ENCODE data around the gene GPATCH2L. TPM values are rescaled to one million over a fixed set of nuclear protein-coding genes. Genes with fewer than 3 reads are reported as not detected.

Gene GPATCH2L
- total and polyA plus RNA-seq, 2 of the 13 experiments (the other 11 are each of a cell fraction or from before 2014, with no cell fraction given), result 14.4 to 29.0 TPM

DNA sequence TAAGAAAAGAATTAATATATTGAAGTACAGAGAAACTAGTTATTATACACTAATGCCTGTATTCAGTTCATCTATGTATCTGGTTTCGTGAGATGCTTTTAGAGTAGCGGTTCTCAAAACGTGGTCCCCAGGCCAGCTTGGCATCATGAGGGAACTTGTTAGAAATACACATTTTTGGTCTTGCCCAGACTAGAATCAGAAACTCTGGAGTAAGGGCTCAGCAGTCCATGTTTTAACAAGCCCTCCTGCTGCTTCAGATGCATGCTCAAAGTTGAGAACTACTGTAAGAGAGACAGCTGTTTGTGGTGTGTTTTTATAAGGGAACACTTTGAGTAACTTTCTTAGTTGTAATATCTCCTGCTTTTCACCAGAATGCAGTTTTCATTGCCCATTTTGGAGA, 18.1 kb downstream of the GPATCH2L start:
- TF ChIP-seq BORCS8-MEF2B (CRISPR knock-in tag; IDR thresholded peaks at IDR 0.05) (no peak), CSRNP1 (CRISPR knock-in tag; IDR thresholded peaks at IDR 0.05) (no peak), ZNF562 (CRISPR knock-in tag; IDR thresholded peaks at IDR 0.05; ENCODE audit: borderline replicate concordance) (no peak), ZNF674 (CRISPR knock-in tag; IDR thresholded peaks at IDR 0.05; ENCODE audit: low read depth) (no peak), SALL1 (CRISPR knock-in tag; IDR thresholded peaks at IDR 0.05) (no peak), SNAPC5 (CRISPR knock-in tag; IDR thresholded peaks at IDR 0.05; ENCODE audit: borderline replicate concordance) (no peak), ZNF160 (CRISPR knock-in tag; IDR thresholded peaks at IDR 0.05) (no peak), NPAS2 (CRISPR knock-in tag; IDR thresholded peaks at IDR 0.05; ENCODE audit: borderline replicate concordance) (no peak), ZNF337 (CRISPR knock-in tag; IDR thresholded peaks at IDR 0.05; ENCODE audit: borderline replicate concordance, low read depth) (no peak), ELF3 (CRISPR knock-in tag; IDR thresholded peaks at IDR 0.05) (no peak), ZNF691 (CRISPR knock-in tag; IDR thresholded peaks at IDR 0.05; ENCODE audit: borderline replicate concordance, low read depth) (no peak)
- TF ChIP-seq, protein P1, sequence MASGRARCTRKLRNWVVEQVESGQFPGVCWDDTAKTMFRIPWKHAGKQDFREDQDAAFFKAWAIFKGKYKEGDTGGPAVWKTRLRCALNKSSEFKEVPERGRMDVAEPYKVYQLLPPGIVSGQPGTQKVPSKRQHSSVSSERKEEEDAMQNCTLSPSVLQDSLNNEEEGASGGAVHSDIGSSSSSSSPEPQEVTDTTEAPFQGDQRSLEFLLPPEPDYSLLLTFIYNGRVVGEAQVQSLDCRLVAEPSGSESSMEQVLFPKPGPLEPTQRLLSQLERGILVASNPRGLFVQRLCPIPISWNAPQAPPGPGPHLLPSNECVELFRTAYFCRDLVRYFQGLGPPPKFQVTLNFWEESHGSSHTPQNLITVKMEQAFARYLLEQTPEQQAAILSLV (CRISPR knock-in tag; IDR thresholded peaks at IDR 0.05; ENCODE audit: borderline replicate concordance), result no peak
- H3K4me3 ChIP-seq (replicated peaks in 1 of 3; ENCODE audit: insufficient read depth in 1 of 3, low read depth in 2 of 3, low read length in 3 of 3), result no peak overlapping the region
- H4K20me1 ChIP-seq (ENCODE audit: insufficient read depth, low read length), result no peaks in the 10 kb centered on the region
- no peak overlapping the region for H3K9ac ChIP-seq (ENCODE audit: insufficient read depth, low read depth, low read length)
- H3K4me1 ChIP-seq (ENCODE audit: insufficient read depth, low read length), result no peaks in the 10 kb centered on the region
- intact Hi-C loops (cut with micrococcal nuclease; ENCODE audit: unreplicated experiment) (no loop called here), in situ Hi-C loops (cut with HindIII; ENCODE audit: extremely low pct_ligation_motif_present, low pct_unique_long_range_greater_than_20kb) (no loop called here)
- ATAC-seq (no peak), DNase-seq (ENCODE audit: low spot score) (no peak), FAIRE-seq (no peak)
- H2AFZ ChIP-seq (ENCODE audit: low read length), result no peak overlapping the region
- WGBS (ENCODE audit: low lambda C conversion rate), result 93% methylated on average over 3 of the region's 3 CpGs
- CTCF ChIA-PET (ENCODE audit: low intra/inter-chr PET ratio, low total read pairs), result no interaction called here
- BruUV-seq (replicated peaks), result no TSS peak
- H3K9me3 ChIP-seq (ENCODE audit: low read length), result no peaks in the 10 kb centered on the region
- H3K36me3 ChIP-seq (replicated peaks in 1 of 2; ENCODE audit: control insufficient read depth in 1 of 2, insufficient read depth in 2 of 2, low read length in 2 of 2), result peaks cover 9 to 65% of the 10 kb centered on the region in 2 experiments
- no peak overlapping the region for H3K27ac ChIP-seq (ENCODE audit: extremely low read length, insufficient read depth, low read length)
- peaks cover under 1% of the 10 kb centered on the region for H3K79me2 ChIP-seq (ENCODE audit: insufficient read depth, low read length)
- H3K27me3 ChIP-seq (ENCODE audit: control insufficient read depth in 1 of 2, insufficient read depth in 2 of 2, low read length in 2 of 2), result no peaks in the 10 kb centered on the region
- no peak overlapping the region for H3K4me2 ChIP-seq (ENCODE audit: low read depth, low read length)
- POLR2A ChIA-PET, result no interaction called here
